ENCODE results near the gene OR13J1. TPM values are rescaled to one million over a fixed set of nuclear protein-coding genes. Genes with fewer than 3 reads are reported as not detected.
A peak's percentile ranks its signal among the peaks of the same experiment; 100 is the strongest.

The OR13J1 gene
- total and polyA plus RNA-seq, 4 donors = not detected

DNA sequence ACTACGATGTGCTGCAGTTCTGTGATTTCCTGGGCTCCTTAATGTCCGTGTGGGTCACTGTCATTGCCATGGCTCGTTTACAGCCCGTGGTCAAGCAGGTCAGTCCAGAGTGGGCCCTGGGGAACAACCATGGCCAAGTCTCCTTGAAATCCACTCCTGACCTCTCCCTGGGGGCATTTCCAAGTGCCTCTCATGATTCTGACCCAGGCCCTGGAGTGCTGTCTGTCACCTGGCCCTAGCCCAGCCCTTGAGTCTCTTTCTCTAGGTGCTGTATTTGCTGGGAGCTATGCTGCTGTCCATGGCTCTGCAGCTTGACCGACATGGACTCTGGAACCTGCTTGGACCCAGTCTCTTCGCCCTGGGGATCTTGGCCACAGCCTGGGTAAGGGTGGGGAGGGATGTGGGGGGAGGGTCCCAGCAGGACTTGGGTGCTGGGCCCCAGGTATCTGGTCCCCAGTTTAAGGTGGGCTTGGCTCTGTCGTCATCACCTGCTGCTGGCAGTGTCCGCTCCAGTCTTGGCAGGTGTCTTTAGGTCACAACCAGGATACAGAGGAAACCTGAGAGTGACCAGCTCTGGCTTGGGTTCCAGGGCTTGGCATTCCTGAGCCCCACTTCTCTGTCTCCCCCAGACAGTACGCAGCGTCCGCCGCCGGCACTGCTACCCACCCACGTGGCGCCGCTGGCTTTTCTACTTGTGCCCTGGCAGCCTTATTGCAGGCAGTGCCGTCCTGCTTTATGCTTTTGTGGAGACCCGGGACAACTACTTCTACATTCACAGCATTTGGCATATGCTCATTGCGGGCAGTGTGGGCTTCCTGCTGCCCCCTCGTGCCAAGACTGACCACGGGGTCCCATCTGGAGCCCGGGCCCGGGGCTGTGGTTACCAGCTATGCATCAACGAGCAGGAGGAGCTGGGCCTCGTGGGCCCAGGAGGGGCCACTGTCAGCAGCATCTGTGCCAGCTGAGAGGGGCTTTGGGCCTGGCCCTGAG, 17.0 kb downstream of the OR13J1 start:
- Histone ChIP-seq H3K27me3 (ENCODE audit: control insufficient read depth in 4 of 4, insufficient read depth in 4 of 4, low read length in 3 of 4) (no peaks in the 10 kb centered on the region), H3K9ac (ENCODE audit: low read depth in 1 of 2, low read length in 2 of 2) (no peak overlapping the region), H3K27ac (ENCODE audit: low read depth in 1 of 2, low read length in 2 of 2) (no peak overlapping the region), H3K9me3 (ENCODE audit: control insufficient read depth in 4 of 4, low read length in 3 of 4) (no peaks in the 10 kb centered on the region), H3K4me3 (ENCODE audit: low read depth in 1 of 3, low read length in 3 of 3) (no peak overlapping the region), H3K4me1 (ENCODE audit: control insufficient read depth in 4 of 4, insufficient read depth in 4 of 4, low read length in 3 of 4) (no peaks in the 10 kb centered on the region), H3K36me3 (ENCODE audit: control insufficient read depth in 4 of 4, insufficient read depth in 3 of 4, low read depth in 1 of 4, low read length in 3 of 4) (no peaks in the 10 kb centered on the region)
- WGBS = 95% methylated on average over 25 of the region's 25 CpGs
- peak; percentile 19 for DNase-seq (ENCODE audit: low spot score)
- TF ChIP-seq TAF1 (conservative IDR thresholded peaks at IDR 0.05) = no peak
- TF ChIP-seq, protein P1, sequence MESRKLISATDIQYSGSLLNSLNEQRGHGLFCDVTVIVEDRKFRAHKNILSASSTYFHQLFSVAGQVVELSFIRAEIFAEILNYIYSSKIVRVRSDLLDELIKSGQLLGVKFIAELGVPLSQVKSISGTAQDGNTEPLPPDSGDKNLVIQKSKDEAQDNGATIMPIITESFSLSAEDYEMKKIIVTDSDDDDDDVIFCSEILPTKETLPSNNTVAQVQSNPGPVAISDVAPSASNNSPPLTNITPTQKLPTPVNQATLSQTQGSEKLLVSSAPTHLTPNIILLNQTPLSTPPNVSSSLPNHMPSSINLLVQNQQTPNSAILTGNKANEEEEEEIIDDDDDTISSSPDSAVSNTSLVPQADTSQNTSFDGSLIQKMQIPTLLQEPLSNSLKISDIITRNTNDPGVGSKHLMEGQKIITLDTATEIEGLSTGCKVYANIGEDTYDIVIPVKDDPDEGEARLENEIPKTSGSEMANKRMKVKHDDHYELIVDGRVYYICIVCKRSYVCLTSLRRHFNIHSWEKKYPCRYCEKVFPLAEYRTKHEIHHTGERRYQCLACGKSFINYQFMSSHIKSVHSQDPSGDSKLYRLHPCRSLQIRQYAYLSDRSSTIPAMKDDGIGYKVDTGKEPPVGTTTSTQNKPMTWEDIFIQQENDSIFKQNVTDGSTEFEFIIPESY (IDR thresholded peaks at IDR 0.05) = no peak
- TF ChIP-seq, protein P2, sequence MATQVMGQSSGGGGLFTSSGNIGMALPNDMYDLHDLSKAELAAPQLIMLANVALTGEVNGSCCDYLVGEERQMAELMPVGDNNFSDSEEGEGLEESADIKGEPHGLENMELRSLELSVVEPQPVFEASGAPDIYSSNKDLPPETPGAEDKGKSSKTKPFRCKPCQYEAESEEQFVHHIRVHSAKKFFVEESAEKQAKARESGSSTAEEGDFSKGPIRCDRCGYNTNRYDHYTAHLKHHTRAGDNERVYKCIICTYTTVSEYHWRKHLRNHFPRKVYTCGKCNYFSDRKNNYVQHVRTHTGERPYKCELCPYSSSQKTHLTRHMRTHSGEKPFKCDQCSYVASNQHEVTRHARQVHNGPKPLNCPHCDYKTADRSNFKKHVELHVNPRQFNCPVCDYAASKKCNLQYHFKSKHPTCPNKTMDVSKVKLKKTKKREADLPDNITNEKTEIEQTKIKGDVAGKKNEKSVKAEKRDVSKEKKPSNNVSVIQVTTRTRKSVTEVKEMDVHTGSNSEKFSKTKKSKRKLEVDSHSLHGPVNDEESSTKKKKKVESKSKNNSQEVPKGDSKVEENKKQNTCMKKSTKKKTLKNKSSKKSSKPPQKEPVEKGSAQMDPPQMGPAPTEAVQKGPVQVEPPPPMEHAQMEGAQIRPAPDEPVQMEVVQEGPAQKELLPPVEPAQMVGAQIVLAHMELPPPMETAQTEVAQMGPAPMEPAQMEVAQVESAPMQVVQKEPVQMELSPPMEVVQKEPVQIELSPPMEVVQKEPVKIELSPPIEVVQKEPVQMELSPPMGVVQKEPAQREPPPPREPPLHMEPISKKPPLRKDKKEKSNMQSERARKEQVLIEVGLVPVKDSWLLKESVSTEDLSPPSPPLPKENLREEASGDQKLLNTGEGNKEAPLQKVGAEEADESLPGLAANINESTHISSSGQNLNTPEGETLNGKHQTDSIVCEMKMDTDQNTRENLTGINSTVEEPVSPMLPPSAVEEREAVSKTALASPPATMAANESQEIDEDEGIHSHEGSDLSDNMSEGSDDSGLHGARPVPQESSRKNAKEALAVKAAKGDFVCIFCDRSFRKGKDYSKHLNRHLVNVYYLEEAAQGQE (IDR thresholded peaks at IDR 0.05) = no peak
- TF ChIP-seq, protein P3, sequence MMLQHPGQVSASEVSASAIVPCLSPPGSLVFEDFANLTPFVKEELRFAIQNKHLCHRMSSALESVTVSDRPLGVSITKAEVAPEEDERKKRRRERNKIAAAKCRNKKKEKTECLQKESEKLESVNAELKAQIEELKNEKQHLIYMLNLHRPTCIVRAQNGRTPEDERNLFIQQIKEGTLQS (IDR thresholded peaks at IDR 0.05) = no peak
- TF ChIP-seq, protein P4, sequence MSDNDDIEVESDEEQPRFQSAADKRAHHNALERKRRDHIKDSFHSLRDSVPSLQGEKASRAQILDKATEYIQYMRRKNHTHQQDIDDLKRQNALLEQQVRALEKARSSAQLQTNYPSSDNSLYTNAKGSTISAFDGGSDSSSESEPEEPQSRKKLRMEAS (IDR thresholded peaks at IDR 0.05) = no peak
- no peak for TF ChIP-seq FOXA1 (IDR thresholded peaks at IDR 0.05)
- no peak for TF ChIP-seq JUND (IDR thresholded peaks at IDR 0.05)
- TF ChIP-seq HNF4A (conservative IDR thresholded peaks at IDR 0.05) = no peak
- TF ChIP-seq SP1 (IDR thresholded peaks at IDR 0.05) = no peak
- no peak for TF ChIP-seq FOXA2 (IDR thresholded peaks at IDR 0.05)
- no peak for TF ChIP-seq GABPA (IDR thresholded peaks at IDR 0.05 in 1 of 2, conservative IDR thresholded peaks at IDR 0.05 in 1 of 2)
- no peak for TF ChIP-seq RXRA (IDR thresholded peaks at IDR 0.05)
- TF ChIP-seq RAD21 (IDR thresholded peaks at IDR 0.05) = no peak
- TF ChIP-seq HNF4G (IDR thresholded peaks at IDR 0.05) = no peak

DNA sequence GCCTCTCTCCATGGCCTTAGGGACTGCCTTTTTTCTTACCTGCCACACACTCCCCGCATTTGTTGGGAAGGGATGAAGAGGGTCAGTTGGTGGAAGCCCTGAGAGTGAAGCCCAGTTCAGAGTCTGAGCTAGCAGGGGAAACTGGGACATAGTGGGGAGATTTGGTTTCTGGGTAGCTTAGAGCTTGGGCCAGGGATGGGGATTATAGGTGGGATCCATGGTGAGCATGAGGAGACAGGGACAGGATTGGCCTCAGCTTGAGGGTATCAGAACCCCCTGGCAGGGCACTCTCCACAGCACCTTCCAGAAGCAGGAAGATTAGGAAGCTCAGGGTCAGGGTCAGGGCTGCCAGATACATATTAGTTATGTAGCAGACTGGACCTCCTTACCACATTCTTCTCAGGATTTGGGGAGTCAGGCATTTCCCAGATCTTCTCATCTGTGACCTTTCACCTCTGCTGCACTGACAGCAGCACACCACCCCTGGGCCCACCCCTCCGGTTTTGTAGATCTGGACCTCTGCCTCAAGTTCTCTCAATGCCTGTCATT, 17.9 kb downstream of the OR13J1 start:
- H3K4me3 ChIP-seq (ENCODE audit: low read depth in 1 of 3, low read length in 3 of 3) = no peak overlapping the region
- no peak for DNase-seq (ENCODE audit: low spot score)
- no peaks in the 10 kb centered on the region for H3K9me3 ChIP-seq (ENCODE audit: control insufficient read depth in 4 of 4, low read length in 3 of 4)
- H3K9ac ChIP-seq (ENCODE audit: low read depth in 1 of 2, low read length in 2 of 2) = no peak overlapping the region
- H3K27ac ChIP-seq (ENCODE audit: low read depth in 1 of 2, low read length in 2 of 2) = no peak overlapping the region
- H3K36me3 ChIP-seq (ENCODE audit: control insufficient read depth in 4 of 4, insufficient read depth in 3 of 4, low read depth in 1 of 4, low read length in 3 of 4) = no peaks in the 10 kb centered on the region
- H3K4me1 ChIP-seq (ENCODE audit: control insufficient read depth in 4 of 4, insufficient read depth in 4 of 4, low read length in 3 of 4) = no peaks in the 10 kb centered on the region
- H3K27me3 ChIP-seq (ENCODE audit: control insufficient read depth in 4 of 4, insufficient read depth in 4 of 4, low read length in 3 of 4) = no peaks in the 10 kb centered on the region
- WGBS = 96% methylated on average over 2 of the region's 2 CpGs
- TF ChIP-seq, protein P2 (IDR thresholded peaks at IDR 0.05) = no peak
- TF ChIP-seq, protein P1 (IDR thresholded peaks at IDR 0.05) = no peak
- TF ChIP-seq RAD21 (IDR thresholded peaks at IDR 0.05) = no peak
- no peak for TF ChIP-seq HNF4A (conservative IDR thresholded peaks at IDR 0.05)
- TF ChIP-seq, protein P3 (IDR thresholded peaks at IDR 0.05) = no peak
- TF ChIP-seq JUND (IDR thresholded peaks at IDR 0.05) = no peak
